Activated CD8-positive, alpha-beta memory T cell treated with anti-CD3 and anti-CD28 coated beads for 24 hours (primary cell): Measurements from ENCODE around the gene MYO1E.

ENCODE experiments used
- DNase-seq: peaks from one replicate; pipeline ENCODE4 v3.0.0-alpha.2; 2020

Gene MYO1E

GRCh38 chr15:59312205-59312604 lies 60.5 kb downstream of the MYO1E start:
- no peak for DNase-seq

GRCh38 chr15:59311195-59311594 lies 61.5 kb downstream of the MYO1E start:
- DNase-seq, result no peak

- no peak for DNase-seq
Observed at GRCh38 chr15:59309405-59309804, 63.3 kb downstream of the MYO1E start.

GRCh38 chr15:59307165-59307537 lies 65.5 kb downstream of the MYO1E start:
- DNase-seq, result no peak

GRCh38 chr15:59306520-59307164 lies 66.0 kb downstream of the MYO1E start:
- no peak for DNase-seq

GRCh38 chr15:59304807-59305206 lies 67.9 kb downstream of the MYO1E start:
- no peak for DNase-seq

GRCh38 chr15:59304034-59304795 lies 68.5 kb downstream of the MYO1E start:
- no peak for DNase-seq

GRCh38 chr15:59303633-59304032 lies 69.0 kb downstream of the MYO1E start:
- no peak for DNase-seq

GRCh38 chr15:59303136-59303535 lies 69.5 kb downstream of the MYO1E start:
- no peak for DNase-seq

GRCh38 chr15:59301527-59301926 lies 71.1 kb downstream of the MYO1E start:
- DNase-seq, result no peak

- no peak for DNase-seq
Observed at GRCh38 chr15:59300618-59301139, 72.0 kb downstream of the MYO1E start.

- peak; percentile 80 for DNase-seq
Observed at GRCh38 chr15:59299929-59300617, 72.6 kb downstream of the MYO1E start.

GRCh38 chr15:59298854-59299250 lies 73.8 kb downstream of the MYO1E start:
- no peak for DNase-seq

GRCh38 chr15:59298225-59298853 lies 74.3 kb downstream of the MYO1E start:
- peak; percentile 67 for DNase-seq

- no peak for DNase-seq
Observed at GRCh38 chr15:59296181-59296617, 76.5 kb downstream of the MYO1E start.

GRCh38 chr15:59295261-59296001 lies 77.2 kb downstream of the MYO1E start:
- DNase-seq, result no peak

- DNase-seq, result no peak
Observed at GRCh38 chr15:59294574-59295260, 78.0 kb downstream of the MYO1E start.

GRCh38 chr15:59292442-59293151 lies 80.1 kb downstream of the MYO1E start:
- no peak for DNase-seq

GRCh38 chr15:59291213-59291549 lies 81.5 kb downstream of the MYO1E start:
- no peak for DNase-seq

GRCh38 chr15:59290295-59291212 lies 82.1 kb downstream of the MYO1E start:
- DNase-seq, result no peak
